DMS114 treated with DMSO at 0.1 percent for 48 hours (cell line): ENCODE measurements around the gene PASD1.
"Not testable (repeated sequence)": the region's sequence is repeated elsewhere in the genome, so short reads cannot be mapped to it uniquely, and the experiment has no call there.

Experiments used
- DNase-seq: peaks from one replicate; lab custom pipeline; 2025; ENCODE audit not compliant: unreplicated experiment; lab: John Stamatoyannopoulos, UW

PASD1 gene, protein sequence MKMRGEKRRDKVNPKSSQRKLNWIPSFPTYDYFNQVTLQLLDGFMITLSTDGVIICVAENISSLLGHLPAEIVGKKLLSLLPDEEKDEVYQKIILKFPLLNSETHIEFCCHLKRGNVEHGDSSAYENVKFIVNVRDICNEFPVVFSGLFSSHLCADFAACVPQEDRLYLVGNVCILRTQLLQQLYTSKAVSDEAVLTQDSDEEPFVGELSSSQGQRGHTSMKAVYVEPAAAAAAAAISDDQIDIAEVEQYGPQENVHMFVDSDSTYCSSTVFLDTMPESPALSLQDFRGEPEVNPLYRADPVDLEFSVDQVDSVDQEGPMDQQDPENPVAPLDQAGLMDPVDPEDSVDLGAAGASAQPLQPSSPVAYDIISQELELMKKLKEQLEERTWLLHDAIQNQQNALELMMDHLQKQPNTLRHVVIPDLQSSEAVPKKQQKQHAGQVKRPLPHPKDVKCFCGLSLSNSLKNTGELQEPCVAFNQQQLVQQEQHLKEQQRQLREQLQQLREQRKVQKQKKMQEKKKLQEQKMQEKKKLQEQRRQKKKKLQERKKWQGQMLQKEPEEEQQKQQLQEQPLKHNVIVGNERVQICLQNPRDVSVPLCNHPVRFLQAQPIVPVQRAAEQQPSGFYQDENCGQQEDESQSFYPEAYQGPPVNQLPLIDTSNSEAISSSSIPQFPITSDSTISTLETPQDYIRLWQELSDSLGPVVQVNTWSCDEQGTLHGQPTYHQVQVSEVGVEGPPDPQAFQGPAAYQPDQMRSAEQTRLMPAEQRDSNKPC

DNA sequence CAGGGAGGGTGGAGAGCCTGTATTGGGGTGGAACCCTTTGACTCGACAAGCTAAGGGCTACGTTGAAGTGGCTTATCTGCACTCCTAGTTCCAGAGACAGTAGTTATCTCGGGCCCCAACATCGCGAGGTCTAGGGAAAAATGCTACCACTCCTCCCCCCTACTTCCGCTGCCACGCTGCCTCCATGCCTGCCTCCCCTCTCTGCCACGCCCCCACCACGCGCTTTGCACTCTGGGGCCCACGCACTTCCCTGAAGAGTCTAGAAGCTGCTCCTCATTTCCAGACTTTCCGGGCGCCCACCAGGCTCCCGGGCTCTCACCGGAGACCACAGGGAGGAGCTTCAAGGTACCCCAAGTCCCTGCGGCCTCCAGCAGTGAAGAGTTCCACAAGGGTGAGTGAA, at the start of gene PASD1:
TSS of gene PASD1 (plus strand) at position 227 of the 400 bp plus-strand sequence. CDS start 37,879 bp downstream, outside the sequence.
- no peak for DNase-seq

DNA sequence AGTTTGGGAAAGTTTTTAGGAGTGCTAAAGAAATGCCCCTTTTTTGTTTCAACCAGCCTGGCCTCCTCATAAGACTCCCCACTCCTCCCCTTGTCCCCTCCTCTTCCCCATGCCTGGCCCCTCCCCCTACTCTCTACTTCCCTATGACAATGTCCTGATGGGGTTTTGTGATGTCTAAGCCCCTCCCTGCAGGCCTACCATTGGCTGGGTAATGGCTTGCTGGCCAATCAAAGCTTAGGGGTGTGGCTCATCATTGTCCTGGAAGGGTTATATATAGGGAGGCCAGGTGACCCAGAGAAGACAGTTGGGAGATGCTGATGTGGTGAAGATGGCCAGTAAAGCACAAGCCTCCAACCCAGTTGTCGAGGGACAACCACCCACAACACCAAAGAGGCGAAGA, 48.2 kb upstream of the PASD1 start:
- DNase-seq = no peak

DNA sequence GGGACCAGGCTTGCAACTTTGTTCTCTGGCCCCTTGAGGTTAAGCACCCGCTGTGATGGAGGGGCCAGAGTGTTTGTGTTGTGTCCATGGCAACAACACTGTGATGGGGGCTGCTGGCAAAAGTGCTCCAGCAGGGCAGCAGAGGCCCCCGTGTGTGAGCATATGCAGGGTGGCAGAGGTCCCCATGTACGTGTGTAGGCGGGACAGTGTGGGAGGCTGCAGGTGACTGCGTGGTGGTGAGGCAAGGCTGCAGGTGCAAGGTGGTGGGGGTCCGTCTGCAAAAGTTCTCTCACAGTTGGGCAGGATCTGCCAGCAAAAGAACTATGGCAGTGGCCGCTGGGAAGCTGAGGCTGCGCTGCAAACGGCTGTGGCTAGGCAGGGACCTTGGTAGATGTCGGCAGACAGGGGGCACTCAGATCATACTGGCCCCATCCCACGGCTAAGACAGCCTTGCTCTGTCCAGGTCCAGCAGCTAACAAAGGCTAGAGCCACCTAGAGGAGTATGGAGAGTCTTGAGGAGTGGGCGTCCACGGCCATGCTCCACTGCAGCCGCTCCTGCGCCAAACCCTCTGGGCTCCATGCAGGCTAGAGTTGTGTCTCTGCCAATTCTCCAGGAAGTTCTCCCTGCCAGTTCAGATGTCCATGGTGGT, 46.8 kb upstream of the PASD1 start:
- no peak for DNase-seq

DNA sequence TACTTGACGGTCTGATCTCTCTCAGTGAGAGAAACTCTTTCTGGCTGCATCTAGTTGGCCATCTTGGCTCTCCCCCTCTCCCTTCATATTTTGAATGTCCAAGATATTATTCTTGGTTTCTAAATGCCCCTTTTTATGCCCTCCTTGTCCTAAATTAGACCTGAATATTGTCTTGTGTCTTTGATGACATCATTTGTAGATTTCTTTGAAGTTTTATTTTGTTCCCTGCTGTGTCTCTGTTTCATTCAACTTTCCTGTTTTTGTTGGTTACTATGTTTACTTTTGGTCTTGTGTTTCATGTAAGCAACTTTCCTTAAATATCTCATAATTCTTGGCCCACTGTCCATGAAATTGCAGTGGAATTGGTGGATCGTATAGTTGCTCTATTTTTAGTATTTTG, 46.1 kb upstream of the PASD1 start:
- no peak for DNase-seq

DNA sequence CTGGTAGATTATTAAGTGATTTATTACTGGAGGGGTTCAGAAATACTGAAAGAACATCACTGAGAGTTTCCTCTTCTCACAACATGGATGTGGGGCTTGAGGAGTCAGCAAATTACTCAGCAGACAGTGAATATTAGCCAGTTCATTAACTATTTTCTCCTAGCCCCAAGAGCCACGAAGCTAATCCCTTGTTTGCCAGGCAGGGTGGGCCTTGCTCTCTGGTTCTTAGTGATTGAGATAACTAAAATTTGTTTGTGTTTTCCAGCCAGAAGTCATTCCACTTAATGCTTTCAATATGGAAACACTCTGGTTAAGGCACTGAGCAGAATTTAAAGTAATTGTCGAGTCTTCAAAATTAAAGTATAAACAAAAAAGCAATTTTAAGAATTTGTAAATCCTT, 40.1 kb upstream of the PASD1 start:
- no peak for DNase-seq

DNA sequence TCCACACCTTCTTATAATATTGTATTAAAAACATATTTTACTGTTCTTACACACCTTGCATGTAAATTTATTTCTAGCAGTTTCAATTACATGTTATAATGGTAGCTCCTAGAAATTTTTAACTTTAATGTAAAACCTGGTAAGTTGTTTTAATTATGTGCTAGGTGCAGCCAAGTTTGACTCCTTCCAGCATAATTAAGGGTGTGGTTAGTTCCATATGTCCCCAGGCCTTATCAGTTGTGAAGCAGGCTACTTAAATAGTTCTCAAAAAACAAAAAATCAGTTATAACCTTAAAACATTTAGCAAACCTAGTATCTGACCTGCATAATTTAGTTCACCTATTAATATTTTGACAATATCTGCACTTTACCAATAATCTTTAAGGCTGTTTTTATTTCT, 26.9 kb upstream of the PASD1 start:
- no peak for DNase-seq

DNA sequence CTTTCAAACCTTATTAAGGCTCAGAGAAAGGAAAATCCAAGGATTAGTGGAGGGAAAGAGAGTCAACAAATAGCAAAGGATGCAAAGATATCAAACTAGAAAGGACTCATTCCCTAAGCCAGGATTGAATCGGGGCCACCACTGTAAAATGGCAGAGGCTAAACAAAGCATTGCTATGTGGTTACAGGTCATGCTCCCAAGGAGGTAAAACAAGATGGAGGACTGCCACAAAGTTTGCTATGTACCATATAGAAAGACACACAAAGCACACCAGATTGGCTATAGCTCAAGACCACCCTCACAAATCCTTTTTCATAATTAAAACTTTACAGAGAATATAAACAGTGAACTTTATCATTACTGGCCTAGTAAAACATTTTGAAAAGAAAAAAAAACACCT, 25.9 kb upstream of the PASD1 start:
- no peak for DNase-seq

DNA sequence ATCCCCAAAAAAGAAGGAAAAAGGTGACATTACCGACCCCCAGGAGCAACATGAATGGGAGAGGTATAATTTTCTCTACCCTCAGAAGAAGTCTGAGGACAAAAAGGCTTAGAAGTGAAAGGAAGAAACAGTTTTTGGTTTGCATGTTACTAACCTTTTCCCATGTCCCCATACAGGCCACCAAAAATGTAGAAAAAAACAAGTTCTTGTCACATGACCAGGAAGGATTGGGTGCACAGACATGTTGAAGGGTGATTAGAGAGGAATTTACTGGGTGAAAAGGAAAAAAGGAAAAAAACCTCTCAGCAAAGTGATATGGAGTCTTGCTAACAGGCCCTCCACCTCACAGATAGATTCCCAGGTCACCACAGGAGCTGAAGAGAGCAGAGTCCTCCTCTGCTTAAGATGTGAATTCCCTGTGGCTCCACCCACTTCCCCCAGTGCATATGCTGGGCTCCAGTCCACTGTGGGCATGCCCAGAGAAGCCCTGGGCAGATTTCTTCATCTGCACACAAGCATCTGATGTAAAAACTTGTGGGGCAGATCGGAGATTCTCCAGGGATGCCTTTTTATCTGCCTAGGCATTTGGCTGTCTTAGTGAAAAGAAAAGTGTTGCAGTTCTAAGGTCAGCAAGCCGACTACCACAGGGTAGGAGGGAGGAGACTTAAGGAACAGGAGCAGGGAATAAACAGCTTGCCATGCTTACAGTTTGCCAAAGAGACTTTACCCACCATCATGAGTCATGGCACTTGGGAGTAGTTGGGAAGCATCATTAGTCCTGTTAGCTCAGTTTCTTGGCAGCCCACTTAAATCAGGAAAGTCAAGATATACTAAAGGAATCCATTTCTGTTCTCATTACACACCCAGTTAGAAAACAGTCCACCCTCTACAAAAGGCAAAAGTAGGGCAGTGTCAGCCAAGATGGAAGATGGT, 25.0 kb upstream of the PASD1 start:
- no peak for DNase-seq

DNA sequence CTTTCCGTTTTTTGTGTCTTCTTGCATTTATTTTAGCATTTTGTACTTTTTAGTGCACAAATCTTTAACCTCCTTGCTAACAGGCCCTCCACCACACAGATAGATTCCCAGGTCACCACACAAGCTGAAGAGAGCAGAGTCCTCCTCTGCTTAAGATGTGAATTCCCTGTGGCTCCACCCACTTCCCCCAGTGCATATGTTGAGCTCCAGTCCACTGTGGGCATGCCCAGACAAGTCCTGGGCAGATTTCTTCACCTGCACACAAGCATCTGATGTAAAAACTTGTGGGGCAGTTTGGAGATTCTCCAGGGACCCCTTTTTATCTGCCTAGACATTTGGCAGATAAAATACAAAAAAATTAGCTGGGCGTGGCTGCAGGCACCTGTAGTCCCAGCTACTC, 19.8 kb upstream of the PASD1 start:
- DNase-seq = no peak

DNA sequence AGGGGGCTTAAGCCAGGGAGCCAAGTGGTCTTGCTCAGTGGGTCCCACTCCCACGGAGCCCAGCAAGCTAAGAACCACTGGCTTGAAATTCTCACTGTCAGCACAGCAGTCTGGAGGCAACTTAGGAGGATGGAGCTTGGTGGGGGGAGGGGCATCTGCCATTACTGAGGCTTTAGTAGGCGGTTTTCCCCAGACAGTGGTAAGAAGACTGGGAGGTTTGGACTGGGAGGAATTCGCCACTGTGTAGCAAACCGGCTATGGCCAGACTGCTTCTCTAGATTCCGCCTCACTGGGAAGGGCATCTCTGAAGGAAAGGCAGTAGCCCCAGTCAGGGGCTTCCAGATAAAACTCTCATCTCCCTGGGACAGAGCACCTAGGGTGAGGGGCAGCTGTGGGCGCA, 17.2 kb upstream of the PASD1 start:
- DNase-seq = not testable (repeated sequence)

DNA sequence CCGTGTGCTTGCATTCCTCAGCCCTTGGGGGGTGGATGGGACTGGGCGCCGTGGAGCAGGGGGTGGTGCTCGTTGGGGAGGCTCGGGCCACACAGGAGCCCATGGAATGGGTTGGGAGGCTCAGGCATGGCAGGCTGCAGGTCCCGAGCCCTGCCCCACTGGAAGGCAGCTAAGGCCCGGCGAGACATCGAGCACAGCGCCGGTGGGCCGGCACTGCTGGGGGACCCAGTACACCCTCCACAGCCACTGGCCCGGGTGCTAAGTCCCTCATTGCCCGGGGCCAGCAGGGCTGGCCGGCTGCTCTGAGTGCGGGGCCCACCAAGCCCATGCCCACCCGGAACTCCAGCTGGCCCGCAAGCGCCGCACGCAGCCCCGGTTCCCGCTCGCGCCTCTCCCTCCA, 12.3 kb upstream of the PASD1 start:
- DNase-seq = not testable (repeated sequence)

DNA sequence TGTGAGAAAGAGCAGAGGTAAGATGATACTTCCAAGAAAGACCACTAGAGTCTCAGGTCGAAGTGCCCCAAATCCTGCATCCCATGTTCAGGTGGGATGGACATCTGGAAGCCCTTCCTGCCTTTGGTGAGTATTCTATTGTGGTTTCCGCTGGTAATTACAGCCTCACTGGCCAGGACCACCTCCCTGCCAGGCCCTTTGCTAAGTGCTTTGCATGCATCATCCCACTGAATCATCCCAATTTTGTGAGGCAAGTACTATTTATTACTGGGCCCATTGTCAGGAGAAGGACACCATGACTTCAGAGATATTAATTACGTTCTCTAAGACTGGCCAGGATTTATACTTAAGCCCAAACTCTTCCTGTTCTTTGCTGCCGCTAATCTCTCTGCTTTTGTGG, 10.7 kb upstream of the PASD1 start:
- DNase-seq = no peak

DNA sequence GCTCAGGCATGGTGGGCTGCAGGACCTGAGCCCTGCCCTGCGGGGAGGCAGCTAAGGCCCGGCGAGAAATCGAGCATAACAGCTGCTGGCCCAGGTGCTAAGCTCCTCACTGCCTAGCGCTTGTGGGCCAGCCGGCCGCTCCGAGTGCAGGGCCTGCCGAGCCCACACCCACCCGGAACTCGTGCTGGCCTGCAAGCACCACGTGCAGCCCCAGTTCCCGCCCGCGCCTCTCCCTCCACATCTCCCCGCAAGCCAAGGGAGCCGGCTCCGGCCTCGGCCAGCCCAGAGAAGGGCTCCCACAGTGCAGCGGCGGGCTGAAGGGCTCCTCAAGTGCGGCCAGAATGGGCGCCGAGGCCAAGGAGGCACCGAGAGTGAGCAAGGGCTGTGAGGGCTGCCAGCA, 8.2 kb upstream of the PASD1 start:
- DNase-seq = not testable (repeated sequence)

DNA sequence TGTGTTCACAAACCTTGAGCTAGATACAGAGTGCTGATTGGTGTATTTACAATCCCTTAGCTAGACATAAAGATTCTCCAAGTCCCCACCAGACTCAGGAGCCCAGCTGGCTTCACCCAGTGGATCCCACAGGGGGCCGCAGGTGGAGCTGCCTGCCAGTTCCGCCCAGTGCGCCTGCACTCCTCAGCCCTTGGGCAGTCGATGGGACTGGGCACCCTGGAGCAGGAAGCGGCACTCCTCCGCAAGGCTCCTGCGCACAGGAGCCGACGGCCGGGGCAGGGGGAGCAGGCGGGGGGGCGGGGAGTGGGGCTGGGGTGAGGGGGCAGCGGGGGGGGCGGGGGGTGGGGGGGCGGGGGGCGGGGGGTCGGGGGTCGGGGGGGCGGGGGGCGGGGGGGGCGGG, 990 bp upstream of the PASD1 start:
- DNase-seq = not testable (repeated sequence)

DNA sequence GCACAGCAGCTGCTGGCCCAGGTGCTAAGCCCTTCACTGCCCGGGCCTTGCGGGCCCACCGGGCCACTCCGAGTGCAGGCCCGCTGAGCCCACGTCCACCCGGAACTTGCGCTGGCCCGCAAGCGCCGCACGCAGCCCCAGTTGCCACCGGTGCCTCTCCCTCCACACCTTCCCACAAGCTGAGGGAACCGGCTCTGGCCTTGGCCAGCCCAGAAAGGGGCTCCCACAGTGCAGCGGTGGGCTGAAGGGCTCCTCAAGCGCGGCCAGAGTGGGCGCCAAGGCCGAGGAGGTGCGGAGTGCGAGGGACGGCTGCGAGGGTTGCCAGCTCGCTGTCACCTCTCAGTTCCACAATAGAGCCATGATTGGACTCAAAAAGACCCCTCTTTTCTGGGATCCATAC, 472 bp upstream of the PASD1 start:
- DNase-seq = not testable (repeated sequence)

DNA sequence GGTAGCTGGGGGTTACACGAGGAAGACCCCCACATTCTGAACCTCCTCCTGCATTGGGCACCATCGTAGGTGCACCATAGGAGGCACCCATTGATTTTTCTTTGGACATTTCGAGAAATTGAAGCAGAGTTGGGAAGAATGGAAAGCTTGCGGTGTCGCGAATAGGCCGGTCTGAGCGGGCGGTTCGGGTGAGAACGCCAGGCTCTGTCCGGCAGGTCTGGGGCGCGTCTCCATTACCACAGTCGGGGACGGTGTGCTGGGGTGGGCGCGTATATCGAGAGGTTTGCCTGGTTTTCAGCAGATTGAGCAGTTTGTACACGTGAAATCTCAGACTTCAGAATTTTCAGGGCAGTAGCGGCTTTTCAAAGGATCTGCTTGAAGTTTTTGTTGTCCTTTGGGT, 560 bp downstream of the PASD1 start:
- no peak for DNase-seq

DNA sequence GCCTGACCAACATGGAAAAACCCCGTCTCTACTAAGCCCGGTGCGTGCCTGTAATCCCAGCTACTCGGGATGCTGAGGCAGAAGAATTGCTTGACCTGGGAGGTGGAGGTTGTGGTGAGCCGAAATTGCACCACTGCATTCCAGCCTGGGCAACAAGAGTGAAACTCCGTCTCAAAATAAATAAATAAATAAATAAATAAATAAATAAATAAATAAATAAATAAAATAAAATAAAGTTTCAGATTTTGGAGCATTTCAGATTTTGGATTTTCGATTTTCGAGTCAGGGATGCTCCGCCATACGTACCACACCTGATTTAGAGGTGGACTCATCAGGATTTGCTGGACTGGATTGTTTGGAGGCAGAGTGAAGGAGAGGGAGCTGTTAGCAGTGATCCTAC, 3.4 kb downstream of the PASD1 start:
- not testable (repeated sequence) for DNase-seq

DNA sequence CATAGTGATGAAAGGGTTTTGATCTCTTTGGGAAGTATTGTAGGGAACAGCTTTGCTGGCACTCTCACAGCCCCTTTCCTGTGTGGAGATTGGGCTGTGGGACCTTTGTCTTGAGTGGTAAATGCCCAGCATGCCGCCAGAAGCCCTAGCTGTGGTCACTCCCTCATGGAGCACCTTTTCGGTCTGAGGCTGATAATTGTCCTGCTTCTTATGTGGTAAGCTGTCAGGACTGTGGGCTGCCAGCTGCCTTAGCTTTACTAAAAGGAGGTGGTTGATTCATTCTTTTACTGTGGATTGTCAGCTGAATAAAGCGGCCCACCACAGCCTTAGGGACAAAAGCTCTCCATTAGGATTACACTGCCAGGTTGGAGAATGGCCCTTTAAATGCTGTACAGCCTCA, 7.1 kb downstream of the PASD1 start:
- no peak for DNase-seq

DNA sequence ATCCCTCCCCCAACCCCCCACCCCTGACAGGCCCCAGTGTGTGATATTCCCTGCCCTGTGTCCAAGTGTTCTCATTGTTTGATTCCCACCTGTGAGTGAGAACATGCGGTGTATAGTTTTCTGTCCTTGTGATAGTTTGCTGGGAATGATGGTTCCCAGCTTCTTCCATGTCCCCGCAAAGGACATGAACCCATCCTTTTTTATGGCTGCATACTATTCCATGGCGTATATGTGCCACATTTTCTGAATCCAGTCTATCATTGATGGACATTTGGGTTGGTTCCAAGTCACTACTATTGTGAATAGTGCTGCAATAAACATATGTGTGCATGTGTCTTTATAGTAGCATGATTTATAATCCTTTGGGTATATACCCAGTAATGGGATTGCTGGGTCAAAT, 29.9 kb downstream of the PASD1 start:
- not testable (repeated sequence) for DNase-seq

DNA sequence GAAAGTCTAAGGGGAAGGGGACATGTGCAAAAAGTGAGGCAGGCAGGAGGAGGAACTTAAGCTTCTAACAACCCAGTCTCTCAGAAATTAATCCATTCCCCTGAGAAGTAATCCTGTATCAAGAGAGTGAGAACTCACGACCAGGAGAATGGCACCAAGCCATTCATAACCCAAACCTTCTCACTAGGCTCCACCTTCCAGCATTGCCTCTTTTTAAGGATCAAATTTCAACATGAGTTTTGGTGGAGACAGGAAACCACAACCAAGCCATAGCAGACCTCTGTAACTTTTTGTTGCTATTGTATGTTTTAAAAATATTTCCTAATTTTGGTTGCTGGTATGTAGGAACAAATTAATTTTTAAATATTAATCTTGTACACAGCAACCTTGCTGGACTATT, 32.8 kb downstream of the PASD1 start:
- DNase-seq = no peak

DNA sequence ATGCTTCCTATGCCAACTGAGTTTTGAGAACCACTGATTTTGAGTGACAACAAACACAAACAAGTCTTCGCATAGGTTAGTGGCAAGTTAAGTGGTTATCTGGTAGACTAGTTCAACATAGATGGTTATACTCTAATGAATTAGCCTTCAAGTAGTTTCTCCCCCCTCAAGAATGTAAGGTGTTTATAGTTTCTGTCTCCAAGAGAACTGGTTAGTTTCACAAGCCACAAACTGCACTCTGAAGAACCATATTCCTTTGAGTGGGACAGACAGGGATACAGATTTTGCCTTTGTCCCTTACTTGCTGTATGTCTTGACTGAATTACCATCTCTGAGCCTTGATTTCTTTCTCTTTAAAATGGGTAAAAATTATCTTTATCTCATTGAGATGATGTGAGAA, 41.5 kb downstream of the PASD1 start:
- no peak for DNase-seq
